Stimulated activated CD8-positive, alpha-beta memory T cell treated with anti-CD3 and anti-CD28 coated beads, Interleukin-7, amount 100 ng/mL, for 48 hours (primary cell): ENCODE data around the gene CDH8.

Source experiments
- DNase-seq, 2 donors: peaks; one replicate each; pipeline ENCODE4 v3.0.0-alpha.2; 2020; ENCODE audit warnings: low read depth in 1 of 2; ENCODE audit errors: extremely low read depth in 1 of 2

Gene CDH8, protein sequence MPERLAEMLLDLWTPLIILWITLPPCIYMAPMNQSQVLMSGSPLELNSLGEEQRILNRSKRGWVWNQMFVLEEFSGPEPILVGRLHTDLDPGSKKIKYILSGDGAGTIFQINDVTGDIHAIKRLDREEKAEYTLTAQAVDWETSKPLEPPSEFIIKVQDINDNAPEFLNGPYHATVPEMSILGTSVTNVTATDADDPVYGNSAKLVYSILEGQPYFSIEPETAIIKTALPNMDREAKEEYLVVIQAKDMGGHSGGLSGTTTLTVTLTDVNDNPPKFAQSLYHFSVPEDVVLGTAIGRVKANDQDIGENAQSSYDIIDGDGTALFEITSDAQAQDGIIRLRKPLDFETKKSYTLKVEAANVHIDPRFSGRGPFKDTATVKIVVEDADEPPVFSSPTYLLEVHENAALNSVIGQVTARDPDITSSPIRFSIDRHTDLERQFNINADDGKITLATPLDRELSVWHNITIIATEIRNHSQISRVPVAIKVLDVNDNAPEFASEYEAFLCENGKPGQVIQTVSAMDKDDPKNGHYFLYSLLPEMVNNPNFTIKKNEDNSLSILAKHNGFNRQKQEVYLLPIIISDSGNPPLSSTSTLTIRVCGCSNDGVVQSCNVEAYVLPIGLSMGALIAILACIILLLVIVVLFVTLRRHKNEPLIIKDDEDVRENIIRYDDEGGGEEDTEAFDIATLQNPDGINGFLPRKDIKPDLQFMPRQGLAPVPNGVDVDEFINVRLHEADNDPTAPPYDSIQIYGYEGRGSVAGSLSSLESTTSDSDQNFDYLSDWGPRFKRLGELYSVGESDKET

DNA sequence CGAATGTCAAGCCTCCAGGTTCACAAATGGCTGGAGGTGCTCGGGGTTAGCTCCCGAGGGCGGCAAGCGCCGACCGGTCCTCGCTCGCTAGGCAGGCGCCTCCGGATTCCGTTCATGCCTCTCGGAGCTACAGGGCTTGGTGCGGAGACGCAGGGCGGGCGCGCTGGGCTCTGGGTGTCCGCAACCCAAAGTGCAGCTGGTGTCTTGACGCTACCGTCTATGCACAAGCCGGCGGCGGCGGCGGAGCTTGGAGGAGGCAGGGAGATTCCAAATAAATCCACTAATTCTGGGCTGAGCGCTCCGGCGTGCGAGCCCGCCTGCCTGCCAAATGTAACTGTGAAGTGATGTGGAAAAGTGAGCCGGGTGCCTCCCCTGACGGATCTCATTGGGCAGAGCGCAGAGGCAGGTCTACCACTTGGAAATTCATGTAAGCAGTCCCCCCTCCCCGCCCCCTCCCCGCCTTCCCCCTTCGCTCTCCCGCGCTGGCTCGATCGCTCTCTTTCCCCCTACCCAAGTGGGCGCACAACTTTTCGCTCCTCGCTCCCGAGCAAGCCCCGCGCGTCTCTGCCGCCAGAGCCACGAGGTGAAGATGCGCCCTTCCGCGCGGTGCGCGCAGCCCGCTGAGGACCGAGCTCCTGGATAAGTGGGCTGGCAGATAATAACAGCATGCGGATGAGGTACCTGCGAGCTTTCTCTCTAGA is at the start of gene CDH8:
CDH8 (minus strand) TSS at position 338 of the 701 bp plus-strand sequence. CDS start 15,035 bp downstream, outside the sequence.
- no peak for DNase-seq

GRCh38 chr16:62079236-62079635 is 43.0 kb upstream of the CDH8 start:
- no peak for DNase-seq

- no peak for DNase-seq
Measured at GRCh38 chr16:62077998-62078397, 41.8 kb upstream of the CDH8 start.

- DNase-seq: no peak
Measured at GRCh38 chr16:62076886-62077285, 40.6 kb upstream of the CDH8 start.

- DNase-seq: no peak
Measured at GRCh38 chr16:62068747-62069146, 32.5 kb upstream of the CDH8 start.

DNA sequence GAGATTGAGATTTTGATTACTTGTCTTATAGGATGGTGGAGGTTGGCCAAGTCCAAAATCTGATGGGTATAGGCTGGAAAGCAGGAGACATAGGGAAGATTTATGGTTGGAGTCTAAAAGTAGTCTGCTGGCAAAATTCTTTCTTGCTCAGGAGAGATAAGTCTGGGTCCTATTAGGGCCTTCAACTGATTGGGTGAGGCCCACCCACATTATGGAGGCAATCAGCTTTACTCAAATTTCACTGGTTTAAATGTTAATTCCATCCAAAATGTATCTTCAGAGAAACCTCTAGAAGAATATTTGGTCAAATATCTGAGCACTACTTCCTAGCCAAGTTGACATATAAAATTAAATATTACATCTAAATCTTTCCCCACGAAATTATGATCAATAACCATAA is 31.7 kb upstream of the CDH8 start:
- DNase-seq: no peak

GRCh38 chr16:62067182-62067581 is 30.9 kb upstream of the CDH8 start:
- DNase-seq: no peak

DNA sequence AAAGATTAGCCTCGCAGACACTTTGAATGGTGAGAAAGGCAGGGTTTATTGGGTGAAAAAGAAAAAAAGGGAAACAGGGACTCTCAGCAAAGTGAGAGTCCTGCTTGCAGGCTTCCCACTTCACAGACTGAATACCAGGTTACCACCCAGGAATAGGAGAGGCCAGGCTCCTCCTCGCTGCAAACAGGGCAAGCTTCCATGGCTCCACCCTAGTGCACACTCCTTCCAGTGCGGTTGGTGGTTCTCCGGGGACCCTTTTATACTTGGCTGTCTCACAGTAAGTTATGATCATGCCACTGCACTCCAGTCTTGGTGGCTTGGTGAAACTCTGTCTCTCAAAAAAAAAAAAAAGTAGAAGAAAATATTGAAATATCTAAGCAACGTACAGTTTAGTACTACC is 30.5 kb upstream of the CDH8 start:
- DNase-seq: no peak

DNA sequence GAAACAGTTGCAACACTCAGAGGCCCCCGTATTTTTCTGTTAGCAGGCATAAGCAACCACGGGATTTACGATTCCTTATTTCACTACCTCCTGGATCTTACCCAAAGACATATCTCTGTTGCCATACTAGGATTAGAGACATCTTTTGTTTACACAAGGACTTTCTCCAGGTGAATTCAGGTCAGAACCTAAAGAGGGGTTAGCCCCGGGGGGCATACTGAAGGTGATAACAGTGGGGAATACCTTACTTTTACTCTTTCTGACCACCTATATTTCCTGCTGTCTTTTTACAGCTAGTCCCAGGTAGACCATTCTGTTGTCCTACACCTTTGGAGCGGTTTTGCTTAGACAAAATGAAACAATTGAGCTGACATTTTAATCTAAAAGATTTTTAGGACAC is 27.9 kb upstream of the CDH8 start:
- DNase-seq: no peak

GRCh38 chr16:62060089-62060488 is 23.9 kb upstream of the CDH8 start:
- DNase-seq: no peak

- no peak for DNase-seq
Measured at GRCh38 chr16:62059527-62059926, 23.3 kb upstream of the CDH8 start.

DNA sequence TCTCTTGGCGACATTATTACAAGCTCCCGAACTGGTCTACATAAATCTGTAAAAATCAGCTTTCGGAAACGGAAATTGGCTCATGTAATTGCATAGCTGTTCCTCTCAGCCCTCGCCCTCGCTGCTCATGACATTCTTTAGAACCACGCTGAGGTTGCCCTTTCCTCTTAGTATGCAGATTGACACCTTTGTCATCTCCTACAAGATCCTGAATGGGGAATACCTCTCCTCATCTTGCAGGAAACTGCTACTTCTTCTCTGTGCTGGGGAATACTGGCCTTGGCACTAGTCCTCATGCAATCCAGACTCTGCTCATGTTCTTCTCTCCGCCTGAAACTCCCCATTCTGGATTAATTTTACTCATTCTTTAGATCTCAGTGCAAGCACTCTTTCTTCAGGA is 22.2 kb upstream of the CDH8 start:
- DNase-seq: no peak

DNA sequence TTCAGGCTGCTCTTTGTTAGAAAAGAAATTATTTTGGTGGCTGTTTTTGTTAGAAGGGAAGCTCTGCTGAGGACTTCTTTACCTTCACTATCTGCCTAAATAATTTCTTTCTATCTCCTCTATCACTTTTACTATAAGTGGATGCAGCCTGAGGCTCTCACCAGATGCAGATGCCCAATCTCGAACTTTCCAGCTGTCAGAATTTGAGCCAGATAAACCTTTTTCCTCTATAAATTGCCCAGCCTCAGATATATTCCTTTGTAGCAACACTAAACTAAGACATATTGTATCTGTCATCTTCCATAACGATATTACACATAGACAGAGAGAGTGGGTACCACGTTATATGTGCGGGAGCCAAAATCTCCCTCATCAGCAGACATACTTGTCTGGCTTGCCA is 15.7 kb upstream of the CDH8 start:
- no peak for DNase-seq

- DNase-seq: no peak
Measured at GRCh38 chr16:62050793-62051192, 14.6 kb upstream of the CDH8 start.

DNA sequence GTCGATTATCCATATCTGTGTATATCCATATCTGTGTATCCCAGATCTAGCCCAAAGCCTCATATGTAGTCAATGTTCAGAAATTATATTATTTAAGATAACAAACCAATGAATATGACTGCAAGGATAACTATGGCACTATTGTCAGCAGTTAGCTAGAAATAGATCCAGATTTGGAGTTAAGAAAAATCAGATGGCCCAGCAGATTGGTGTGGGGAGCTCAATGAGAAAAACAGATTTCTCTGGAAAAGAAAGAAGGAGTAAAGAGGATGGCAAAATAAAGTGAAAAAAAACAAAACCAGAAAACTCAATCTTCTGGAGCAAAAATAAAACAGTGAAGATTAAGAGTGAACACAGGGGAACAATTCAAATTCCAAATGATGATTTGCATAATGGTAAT is 10.6 kb upstream of the CDH8 start:
- no peak for DNase-seq

DNA sequence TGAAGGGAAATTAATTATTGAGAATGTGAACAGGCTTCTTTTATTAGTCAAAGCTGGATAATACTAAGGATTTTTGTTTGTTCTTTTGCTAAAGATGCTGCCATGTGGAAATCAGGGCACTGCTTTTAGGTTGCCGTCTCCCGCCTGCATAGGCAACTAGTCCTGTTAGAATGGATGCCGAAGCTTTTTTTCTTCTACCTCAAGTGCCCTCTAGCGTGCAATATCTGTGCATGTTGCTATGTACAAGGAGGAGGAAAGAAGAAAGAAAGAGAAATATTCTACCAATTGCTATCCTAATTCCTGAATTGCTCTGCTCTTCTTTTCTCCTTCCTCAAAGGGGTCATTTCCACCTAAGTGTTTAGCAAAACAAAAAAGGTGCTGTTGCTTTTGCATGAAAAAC is 5.2 kb upstream of the CDH8 start:
- no peak for DNase-seq

DNA sequence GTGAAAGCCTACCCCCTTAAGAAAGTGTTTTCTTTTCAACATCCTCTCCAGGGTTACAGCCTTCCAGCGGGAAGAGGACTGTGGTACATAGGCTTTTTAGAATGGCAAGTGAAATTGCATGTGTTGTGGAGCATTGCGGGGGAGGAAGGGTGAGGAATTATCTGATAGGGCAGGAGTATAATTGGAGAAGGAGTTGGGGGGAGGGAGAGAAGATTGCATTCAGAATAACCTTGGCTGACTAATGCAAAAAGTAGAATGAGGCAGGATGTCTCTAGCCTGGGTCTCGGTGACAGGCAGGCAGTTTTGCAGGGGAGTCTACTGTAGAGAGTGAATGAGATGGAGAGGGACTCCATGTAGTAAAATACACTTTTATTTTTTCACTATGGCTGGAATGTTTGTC is 2.4 kb upstream of the CDH8 start:
- DNase-seq: no peak

GRCh38 chr16:62038225-62038624 is 2.0 kb upstream of the CDH8 start:
- DNase-seq: no peak

DNA sequence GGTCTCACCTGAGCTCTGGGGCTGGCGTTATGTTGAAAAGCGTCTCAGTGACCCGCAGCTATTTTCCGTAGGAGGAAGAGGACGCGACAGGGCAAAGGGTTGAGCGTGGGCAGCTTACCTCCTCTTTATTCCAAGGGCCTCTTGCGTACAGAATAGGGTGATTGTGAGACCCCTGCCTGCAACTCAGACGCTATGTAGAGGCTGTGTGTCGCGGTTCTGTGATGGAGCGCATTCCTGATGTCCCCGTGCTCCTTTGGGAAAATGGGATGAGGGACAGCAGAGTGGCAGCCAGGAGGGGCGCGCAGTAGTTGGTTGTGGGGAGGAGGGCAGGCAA is 531 bp upstream of the CDH8 start:
- no peak for DNase-seq

GRCh38 chr16:62035115-62036092 is 834 bp downstream of the CDH8 start:
- no peak for DNase-seq
